Measurements from ENCODE around the gene MTERF1.

The MTERF1 gene

DNA sequence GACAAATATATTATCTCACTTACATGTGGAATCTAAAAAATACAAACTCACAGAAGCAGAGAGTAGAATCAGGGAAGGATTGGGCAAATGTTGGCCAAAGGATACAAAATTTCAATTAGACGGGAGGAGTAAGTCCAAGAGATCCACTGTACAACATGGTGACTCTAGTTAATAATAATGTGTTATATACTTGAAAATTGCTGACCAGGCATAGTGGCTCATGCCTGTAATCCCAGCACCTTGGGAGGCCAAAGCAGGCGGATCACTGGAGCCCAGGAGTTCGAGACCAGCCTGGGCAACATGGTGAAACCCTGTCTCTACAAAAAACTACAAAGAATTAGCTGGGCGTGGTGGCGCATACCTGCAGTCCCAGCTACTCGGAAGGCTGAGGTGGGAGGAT, 16.4 kb downstream of the MTERF1 start:
- no peak overlapping the region for H3K27ac Mint-ChIP-seq
- no peak overlapping the region for H3K4me3 Mint-ChIP-seq
- no peaks in the 10 kb centered on the region for H3K27me3 Mint-ChIP-seq
- H3K9me3 Mint-ChIP-seq: no peaks in the 10 kb centered on the region
- peaks cover 20% of the 10 kb centered on the region for H3K4me1 Mint-ChIP-seq
- peaks cover 16% of the 10 kb centered on the region for H3K36me3 Mint-ChIP-seq

- H3K4me1 Mint-ChIP-seq: no peaks in the 10 kb centered on the region
- no peaks in the 10 kb centered on the region for H3K27me3 Mint-ChIP-seq
- no peak overlapping the region for H3K27ac Mint-ChIP-seq
- H3K36me3 Mint-ChIP-seq: peaks cover 29% of the 10 kb centered on the region
- H3K4me3 Mint-ChIP-seq: no peak overlapping the region
- peaks cover 17% of the 10 kb centered on the region for H3K9me3 Mint-ChIP-seq
Measured at GRCh38 chr7:91852263-91852741, 28.2 kb downstream of the MTERF1 start.

- Mint-ChIP-seq H3K27ac (no peak overlapping the region), H3K4me3 (no peak overlapping the region), H3K9me3 (peaks cover 21% of the 10 kb centered on the region), H3K27me3 (no peaks in the 10 kb centered on the region), H3K4me1 (no peaks in the 10 kb centered on the region), H3K36me3 (peaks cover 24% of the 10 kb centered on the region)
Measured at GRCh38 chr7:91850455-91850854, 30.0 kb downstream of the MTERF1 start.

- peaks cover 17% of the 10 kb centered on the region for H3K9me3 Mint-ChIP-seq
- no peaks in the 10 kb centered on the region for H3K27me3 Mint-ChIP-seq
- H3K4me1 Mint-ChIP-seq: peaks cover 3% of the 10 kb centered on the region
- peaks cover 18% of the 10 kb centered on the region for H3K36me3 Mint-ChIP-seq
- H3K4me3 Mint-ChIP-seq: no peak overlapping the region
- H3K27ac Mint-ChIP-seq: no peak overlapping the region
Measured at GRCh38 chr7:91847876-91848588, 32.5 kb downstream of the MTERF1 start.

GRCh38 chr7:91847231-91847630, 33.3 kb downstream of the MTERF1 start:
- Mint-ChIP-seq H3K9me3 (peaks cover 10% of the 10 kb centered on the region), H3K4me1 (peaks cover 3% of the 10 kb centered on the region), H3K4me3 (no peak overlapping the region), H3K36me3 (peaks cover 13% of the 10 kb centered on the region), H3K27me3 (no peaks in the 10 kb centered on the region), H3K27ac (no peak overlapping the region)

DNA sequence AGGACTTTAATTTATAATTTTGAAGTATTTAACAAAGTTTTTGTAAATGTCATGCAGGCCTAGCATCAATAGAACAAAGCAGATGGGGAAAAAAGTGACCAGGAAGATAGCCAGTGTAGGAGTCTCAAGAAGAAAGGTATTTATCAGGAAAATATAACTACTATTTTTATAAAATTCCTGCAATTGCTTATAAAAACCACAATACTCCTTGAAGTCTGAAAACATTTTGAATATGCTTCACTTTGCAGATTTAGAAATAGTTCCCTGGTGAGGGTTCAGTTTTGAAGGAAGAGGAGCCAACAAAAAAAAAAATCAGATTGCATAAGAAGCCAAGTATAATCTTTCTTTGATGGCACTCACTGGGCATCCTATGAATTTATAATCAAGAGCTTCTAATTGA, 34.1 kb downstream of the MTERF1 start:
- peaks cover 13% of the 10 kb centered on the region for H3K36me3 Mint-ChIP-seq
- H3K27ac Mint-ChIP-seq: no peak overlapping the region
- no peak overlapping the region for H3K4me3 Mint-ChIP-seq
- H3K9me3 Mint-ChIP-seq: peaks cover 10% of the 10 kb centered on the region
- peaks cover 3% of the 10 kb centered on the region for H3K4me1 Mint-ChIP-seq
- no peaks in the 10 kb centered on the region for H3K27me3 Mint-ChIP-seq

GRCh38 chr7:91843831-91844230, 36.7 kb downstream of the MTERF1 start:
- Mint-ChIP-seq H3K36me3 (peaks cover 9% of the 10 kb centered on the region), H3K27ac (no peak overlapping the region), H3K9me3 (peaks cover 10% of the 10 kb centered on the region), H3K4me1 (peaks cover 3% of the 10 kb centered on the region), H3K4me3 (no peak overlapping the region), H3K27me3 (no peaks in the 10 kb centered on the region)

DNA sequence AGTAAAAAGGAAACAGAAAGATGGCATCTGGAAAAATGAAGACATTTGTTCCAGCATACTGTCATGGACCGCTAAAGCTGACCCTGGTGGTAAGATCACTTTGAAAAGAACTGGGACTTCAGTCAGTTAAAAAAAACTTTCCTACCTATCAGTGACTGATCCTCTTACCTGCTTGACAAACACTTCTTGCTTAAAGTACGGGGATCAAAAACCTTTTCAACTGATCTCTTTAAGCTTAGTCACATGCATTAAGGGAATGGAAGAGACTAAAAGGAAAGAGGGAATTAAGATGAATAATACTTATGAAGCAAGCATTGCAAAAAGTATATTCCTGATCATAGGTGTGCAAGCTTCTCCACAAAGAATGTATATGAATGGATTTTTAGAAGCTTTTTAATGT, 42.1 kb downstream of the MTERF1 start:
- Mint-ChIP-seq H3K27ac (no peak overlapping the region), H3K4me3 (no peak overlapping the region), H3K36me3 (no peaks in the 10 kb centered on the region), H3K27me3 (no peaks in the 10 kb centered on the region), H3K4me1 (no peaks in the 10 kb centered on the region), H3K9me3 (no peaks in the 10 kb centered on the region)

GRCh38 chr7:91837397-91838070, 43.0 kb downstream of the MTERF1 start:
- no peak overlapping the region for H3K4me3 Mint-ChIP-seq

GRCh38 chr7:91835826-91836368, 44.6 kb downstream of the MTERF1 start:
- Mint-ChIP-seq H3K4me1 (no peaks in the 10 kb centered on the region), H3K4me3 (no peak overlapping the region), H3K36me3 (no peaks in the 10 kb centered on the region), H3K27ac (no peak overlapping the region), H3K9me3 (no peaks in the 10 kb centered on the region), H3K27me3 (no peaks in the 10 kb centered on the region)

More at GRCh38 chr7:91837397-91838070, 43.0 kb downstream of the MTERF1 start:
- H3K4me1 Mint-ChIP-seq: no peaks in the 10 kb centered on the region
- no peak overlapping the region for H3K27ac Mint-ChIP-seq
- H3K27me3 Mint-ChIP-seq: no peaks in the 10 kb centered on the region
- no peaks in the 10 kb centered on the region for H3K9me3 Mint-ChIP-seq
- no peaks in the 10 kb centered on the region for H3K36me3 Mint-ChIP-seq

GRCh38 chr7:91835091-91835825, 45.2 kb downstream of the MTERF1 start:
- no peaks in the 10 kb centered on the region for H3K36me3 Mint-ChIP-seq

DNA sequence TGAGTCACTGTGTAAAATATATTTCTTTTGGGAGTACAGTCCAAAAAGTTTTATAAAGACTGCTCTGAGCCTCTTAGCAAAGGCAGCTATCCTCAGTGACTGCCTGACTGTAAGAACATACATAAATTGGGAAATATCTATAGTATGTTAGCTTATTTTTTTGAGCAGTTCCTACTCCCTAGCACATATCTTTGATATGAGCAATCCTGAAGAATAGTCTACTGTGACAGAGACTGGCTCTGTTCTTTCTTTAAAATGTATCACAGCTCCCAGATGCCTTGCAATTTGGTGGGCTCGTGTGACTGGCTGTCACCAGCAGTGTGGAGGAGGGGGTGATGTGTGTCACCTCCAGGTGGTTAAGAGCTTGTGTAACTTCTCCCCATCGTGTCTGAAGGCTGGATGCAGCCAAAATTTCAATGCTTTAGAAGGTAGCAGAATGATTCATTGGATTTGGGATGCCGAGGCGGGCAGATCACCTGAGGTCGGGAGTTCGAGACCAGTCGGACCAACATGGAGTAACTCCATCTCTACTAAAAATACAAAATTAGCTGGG, 47.9 kb downstream of the MTERF1 start:
- Mint-ChIP-seq H3K9me3 (no peaks in the 10 kb centered on the region), H3K36me3 (no peaks in the 10 kb centered on the region), H3K4me3 (no peak overlapping the region), H3K4me1 (no peaks in the 10 kb centered on the region), H3K27me3 (no peaks in the 10 kb centered on the region), H3K27ac (no peak overlapping the region)

More at GRCh38 chr7:91835091-91835825, 45.2 kb downstream of the MTERF1 start:
- Mint-ChIP-seq H3K4me1 (no peaks in the 10 kb centered on the region), H3K27me3 (no peaks in the 10 kb centered on the region), H3K4me3 (no peak overlapping the region), H3K9me3 (no peaks in the 10 kb centered on the region), H3K27ac (no peak overlapping the region)

GRCh38 chr7:91827169-91827568, 53.3 kb downstream of the MTERF1 start:
- no peaks in the 10 kb centered on the region for H3K4me1 Mint-ChIP-seq
- H3K9me3 Mint-ChIP-seq: peaks cover 7% of the 10 kb centered on the region
- H3K36me3 Mint-ChIP-seq: peaks cover 18% of the 10 kb centered on the region
- H3K27ac Mint-ChIP-seq: no peak overlapping the region
- no peak overlapping the region for H3K4me3 Mint-ChIP-seq
- no peaks in the 10 kb centered on the region for H3K27me3 Mint-ChIP-seq

DNA sequence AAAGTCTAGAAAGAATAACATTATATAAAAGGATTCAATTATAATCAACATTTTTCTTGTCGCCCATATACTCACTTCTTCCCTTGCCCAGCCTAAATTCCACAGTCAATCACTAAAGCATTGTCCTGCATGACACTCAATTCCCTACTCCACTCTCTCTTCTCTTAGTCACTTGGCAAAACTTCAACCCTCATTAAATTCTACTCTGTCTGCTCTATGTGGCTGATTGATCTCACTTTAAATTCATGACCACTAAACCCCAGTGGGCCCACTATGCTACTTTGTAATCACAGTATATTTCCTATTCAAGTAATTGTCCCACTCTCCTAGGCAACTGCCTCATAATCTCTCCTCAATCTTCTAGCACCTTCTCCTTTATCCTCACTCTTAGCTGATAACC, 54.1 kb downstream of the MTERF1 start:
- H3K4me3 Mint-ChIP-seq: no peak overlapping the region
- no peaks in the 10 kb centered on the region for H3K4me1 Mint-ChIP-seq
- no peaks in the 10 kb centered on the region for H3K27me3 Mint-ChIP-seq
- peaks cover 15% of the 10 kb centered on the region for H3K9me3 Mint-ChIP-seq
- no peak overlapping the region for H3K27ac Mint-ChIP-seq
- peaks cover 24% of the 10 kb centered on the region for H3K36me3 Mint-ChIP-seq

GRCh38 chr7:91824201-91824600, 56.3 kb downstream of the MTERF1 start:
- peaks cover 32% of the 10 kb centered on the region for H3K36me3 Mint-ChIP-seq
- no peaks in the 10 kb centered on the region for H3K4me1 Mint-ChIP-seq
- no peak overlapping the region for H3K27ac Mint-ChIP-seq
- H3K27me3 Mint-ChIP-seq: no peaks in the 10 kb centered on the region
- H3K4me3 Mint-ChIP-seq: no peak overlapping the region
- H3K9me3 Mint-ChIP-seq: peaks cover 35% of the 10 kb centered on the region
